ENCODE measurements around the gene CNTN3.

CNTN3 gene

GRCh38 chr3:74606996-74607395 is 7.5 kb downstream of the CNTN3 start:
- DNase-seq = no peak

GRCh38 chr3:74605437-74605836 is 9.0 kb downstream of the CNTN3 start:
- no peak for DNase-seq

- DNase-seq = no peak
These were observed 11.2 kb downstream of the CNTN3 start for GRCh38 chr3:74603292-74603691.

DNA sequence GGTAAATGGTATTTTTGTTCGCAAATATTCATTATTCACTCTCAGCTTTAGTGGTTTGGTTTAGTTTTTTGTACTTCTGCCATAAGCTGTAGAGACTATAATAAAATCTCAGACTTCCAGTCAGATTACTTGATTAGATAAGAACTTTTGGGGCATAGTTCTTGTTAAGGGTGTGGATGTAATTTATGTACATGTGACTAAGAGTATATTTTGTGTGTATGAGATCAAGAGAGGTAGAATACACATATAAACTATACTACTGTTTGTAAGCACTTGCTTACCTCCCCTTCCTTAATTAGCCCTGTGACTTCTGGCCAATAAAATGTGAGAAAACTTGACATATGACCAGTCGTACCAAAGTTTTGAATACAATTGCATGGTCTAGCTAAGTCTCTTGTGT is 12.0 kb downstream of the CNTN3 start:
- DNase-seq = no peak

DNA sequence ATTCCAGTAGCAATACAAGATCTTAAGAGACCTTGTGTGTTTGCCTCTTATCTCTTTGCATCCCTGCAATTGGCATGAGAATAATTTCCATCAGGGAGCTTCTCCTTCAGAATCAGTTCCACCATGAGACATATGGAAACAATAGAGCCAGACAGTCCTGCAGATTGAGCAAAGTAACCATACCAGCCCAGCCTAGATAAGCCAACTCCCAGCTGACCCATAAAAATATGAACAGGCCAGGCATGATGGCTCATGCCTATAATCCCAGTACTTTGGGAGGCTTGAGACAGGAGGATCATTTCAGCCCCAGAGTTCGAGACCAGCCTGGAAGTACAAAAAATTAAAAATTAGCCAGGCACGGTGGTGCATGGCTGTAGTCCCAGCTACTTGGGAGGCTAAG is 12.7 kb downstream of the CNTN3 start:
- no peak for DNase-seq

GRCh38 chr3:74599564-74599963 is 14.9 kb downstream of the CNTN3 start:
- no peak for DNase-seq

- no peak for DNase-seq
These were observed 21.3 kb downstream of the CNTN3 start for GRCh38 chr3:74593152-74593551.

DNA sequence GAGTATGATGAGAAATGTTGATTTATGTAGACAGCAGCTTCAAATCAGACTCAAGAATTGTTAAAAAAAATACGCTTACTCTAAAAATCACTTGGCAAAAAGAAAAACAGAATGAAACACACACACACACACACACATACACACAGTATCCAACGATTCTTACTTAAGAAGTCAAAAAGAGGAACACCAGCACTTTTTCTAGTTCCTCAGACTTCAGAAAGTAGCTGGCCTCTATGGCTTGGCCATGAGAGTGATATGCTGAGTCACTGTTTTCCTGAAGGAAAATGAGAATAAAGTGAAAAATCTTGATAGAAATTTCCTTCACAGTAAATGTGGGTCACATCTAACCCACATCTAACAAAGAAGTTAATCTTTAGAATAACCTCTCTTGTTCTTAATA is 22.1 kb downstream of the CNTN3 start:
- no peak for DNase-seq

- no peak for DNase-seq
These were observed 22.5 kb downstream of the CNTN3 start for GRCh38 chr3:74591946-74592345.

- DNase-seq = no peak
These were observed 23.1 kb downstream of the CNTN3 start for GRCh38 chr3:74591342-74591741.

GRCh38 chr3:74590620-74591262 is 23.7 kb downstream of the CNTN3 start:
- DNase-seq = no peak

DNA sequence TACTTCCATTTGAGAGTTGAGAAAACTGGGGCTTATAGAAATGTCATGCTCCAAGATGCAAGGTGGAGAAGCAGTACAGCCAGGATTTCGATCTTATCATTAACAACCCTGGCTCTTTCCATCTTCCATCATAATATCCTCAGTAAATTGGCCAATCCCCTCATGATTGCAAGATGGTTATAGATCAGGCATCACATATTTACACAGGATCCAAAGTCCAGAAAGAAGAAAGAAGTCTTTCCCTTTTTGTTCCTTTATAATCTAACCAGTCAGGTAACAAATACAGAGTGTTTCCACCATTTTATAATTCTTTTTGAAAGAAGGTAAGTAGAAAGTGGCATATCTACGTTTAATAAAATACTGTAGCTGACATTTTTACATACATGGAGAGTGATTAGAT is 29.7 kb downstream of the CNTN3 start:
- no peak for DNase-seq

DNA sequence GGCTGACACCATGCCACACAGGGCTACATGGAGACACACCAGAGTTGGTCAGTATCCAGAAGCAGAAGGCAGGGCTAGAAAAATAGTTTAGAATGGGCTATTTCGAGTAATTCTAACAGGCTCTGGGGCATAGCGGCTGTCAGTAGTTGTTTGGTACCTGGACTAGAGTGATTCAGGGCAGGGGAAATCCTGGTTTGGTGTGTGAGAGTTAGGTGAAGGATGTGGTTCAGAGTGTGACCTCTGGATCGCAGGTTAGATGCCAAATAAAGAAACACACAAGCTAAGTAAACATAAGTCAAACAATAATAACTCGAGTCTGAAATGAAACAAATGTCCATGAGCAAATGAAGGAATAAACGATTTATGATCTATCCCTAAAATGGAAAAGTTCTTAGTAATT is 31.5 kb downstream of the CNTN3 start:
- no peak for DNase-seq

DNA sequence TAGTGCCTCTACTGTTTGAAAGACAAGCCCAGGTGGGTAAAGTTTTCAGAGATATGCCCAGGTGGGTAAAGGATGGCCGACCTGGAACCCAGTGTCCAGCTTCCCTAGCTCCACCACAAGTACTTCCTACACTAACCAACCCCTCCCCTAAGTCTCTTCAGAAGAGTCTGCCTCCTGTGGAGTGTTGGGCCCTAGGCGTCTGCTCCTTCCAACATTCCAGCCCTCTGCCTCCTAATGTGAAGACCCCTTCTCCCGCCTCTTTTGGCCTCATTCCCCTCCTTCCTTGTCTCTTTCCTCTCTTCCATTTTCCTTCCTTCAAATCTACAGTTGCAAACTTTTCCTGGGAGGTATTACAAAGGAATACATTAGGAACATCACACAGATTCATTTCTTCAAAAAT is 38.6 kb downstream of the CNTN3 start:
- no peak for DNase-seq

DNA sequence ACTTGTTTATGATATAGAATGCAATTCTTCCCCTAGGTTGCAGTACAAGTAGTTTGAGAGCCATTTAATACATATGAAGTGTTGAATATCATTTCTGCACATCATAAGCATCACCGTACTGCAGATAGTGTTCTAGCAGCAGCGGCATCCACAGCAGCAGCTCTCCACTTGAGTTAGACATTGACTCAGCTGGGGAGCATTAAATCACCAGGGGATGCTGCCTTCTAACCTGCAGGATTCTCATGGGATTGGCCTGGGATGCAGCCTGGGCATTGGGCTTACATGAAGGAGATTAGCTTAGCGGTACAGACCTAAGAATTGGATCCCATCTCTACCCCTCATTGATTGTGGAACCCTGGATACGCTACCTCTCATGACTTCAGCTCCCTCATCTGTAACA is 43.3 kb downstream of the CNTN3 start:
- DNase-seq = no peak

All from activated effector memory CD4-positive, alpha-beta T cell treated with Interleukin-2 at 50 U/mL for 16 hours (primary cell).